OCI-LY1 (cell line): Measurements from ENCODE around the gene OR7G2.

Experiments used
- EZH2 ChIP-seq: fragments of 200-600 bp; sonication (generic), shearing (Covaris generic); IDR thresholded peaks from 2 replicates; pipeline ENCODE4 v1.8.0; 2017; ENCODE audit warnings: borderline replicate concordance, mixed run types, mild to moderate bottlenecking, antibody characterized with exemption, low read length, moderate library complexity, mixed read lengths
- TF ChIP-seq, protein P1 (sequence below): fragments of 200-600 bp; sonication (generic), shearing (Covaris generic); IDR thresholded peaks from 2 replicates; pipeline ENCODE4 v1.5.1; 2017; ENCODE audit warnings: mild to moderate bottlenecking, antibody characterized with exemption, low read length, moderate library complexity, mixed read lengths

DNA sequence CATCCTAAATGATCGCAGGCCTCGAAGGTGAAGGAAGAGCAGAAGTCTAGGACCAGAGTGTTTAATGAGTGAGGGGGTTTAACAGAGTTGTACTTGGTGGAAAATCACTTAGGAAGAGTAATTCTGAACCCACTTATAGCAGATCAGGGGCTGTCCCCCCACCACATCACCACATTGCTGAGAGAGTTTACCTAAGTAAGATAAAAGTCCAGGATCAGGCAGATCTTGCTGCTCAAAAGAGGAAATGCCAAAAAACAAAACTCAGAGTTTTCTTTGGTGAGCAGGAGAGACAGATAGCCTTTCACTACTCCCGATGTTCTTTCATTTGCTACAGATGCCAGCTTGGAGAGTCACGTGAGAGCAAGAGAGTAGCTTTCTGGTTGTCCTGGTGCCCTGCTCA lies 48.3 kb upstream of the OR7G2 start:
- TF ChIP-seq, protein P1, sequence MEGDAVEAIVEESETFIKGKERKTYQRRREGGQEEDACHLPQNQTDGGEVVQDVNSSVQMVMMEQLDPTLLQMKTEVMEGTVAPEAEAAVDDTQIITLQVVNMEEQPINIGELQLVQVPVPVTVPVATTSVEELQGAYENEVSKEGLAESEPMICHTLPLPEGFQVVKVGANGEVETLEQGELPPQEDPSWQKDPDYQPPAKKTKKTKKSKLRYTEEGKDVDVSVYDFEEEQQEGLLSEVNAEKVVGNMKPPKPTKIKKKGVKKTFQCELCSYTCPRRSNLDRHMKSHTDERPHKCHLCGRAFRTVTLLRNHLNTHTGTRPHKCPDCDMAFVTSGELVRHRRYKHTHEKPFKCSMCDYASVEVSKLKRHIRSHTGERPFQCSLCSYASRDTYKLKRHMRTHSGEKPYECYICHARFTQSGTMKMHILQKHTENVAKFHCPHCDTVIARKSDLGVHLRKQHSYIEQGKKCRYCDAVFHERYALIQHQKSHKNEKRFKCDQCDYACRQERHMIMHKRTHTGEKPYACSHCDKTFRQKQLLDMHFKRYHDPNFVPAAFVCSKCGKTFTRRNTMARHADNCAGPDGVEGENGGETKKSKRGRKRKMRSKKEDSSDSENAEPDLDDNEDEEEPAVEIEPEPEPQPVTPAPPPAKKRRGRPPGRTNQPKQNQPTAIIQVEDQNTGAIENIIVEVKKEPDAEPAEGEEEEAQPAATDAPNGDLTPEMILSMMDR, result no peak
- TF ChIP-seq EZH2, result no peak
